PC-9 (cell line): ENCODE measurements around the gene CFAP77.

ENCODE experiments used
- EZH2 ChIP-seq: fragments of 200-600 bp; sonication (generic); IDR thresholded peaks from 2 replicates; pipeline ENCODE4 v1.8.0; 2017; ENCODE audit warnings: antibody characterized with exemption, low read depth
- TF ChIP-seq, protein P1 (sequence below): fragments of 200-600 bp; sonication (generic); conservative IDR thresholded peaks from 2 replicates; pipeline ENCODE4 v1.6.1; 2017; ENCODE audit warnings: mixed run types, antibody characterized with exemption, mild to moderate bottlenecking, moderate library complexity

DNA sequence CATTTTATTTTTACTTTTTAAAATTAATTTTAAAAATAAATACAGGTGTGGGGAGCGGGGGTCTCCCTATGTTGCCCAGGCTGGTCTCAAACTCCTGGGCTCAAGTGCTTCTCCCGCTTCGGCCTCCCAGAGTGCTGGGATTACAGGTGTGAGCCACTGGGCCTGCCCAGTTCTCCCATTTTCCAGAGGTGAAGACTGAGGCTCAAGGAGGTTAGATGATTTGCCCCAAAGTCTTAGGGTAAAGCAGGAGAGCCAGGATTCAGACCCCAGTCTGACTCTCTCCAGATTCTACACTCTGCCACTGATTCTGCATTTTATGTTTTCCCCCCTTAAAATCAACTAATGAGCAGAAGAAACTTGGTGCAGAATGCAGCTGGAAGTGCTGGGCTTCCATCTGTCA is 36.9 kb downstream of the CFAP77 start:
- TF ChIP-seq, protein P1, sequence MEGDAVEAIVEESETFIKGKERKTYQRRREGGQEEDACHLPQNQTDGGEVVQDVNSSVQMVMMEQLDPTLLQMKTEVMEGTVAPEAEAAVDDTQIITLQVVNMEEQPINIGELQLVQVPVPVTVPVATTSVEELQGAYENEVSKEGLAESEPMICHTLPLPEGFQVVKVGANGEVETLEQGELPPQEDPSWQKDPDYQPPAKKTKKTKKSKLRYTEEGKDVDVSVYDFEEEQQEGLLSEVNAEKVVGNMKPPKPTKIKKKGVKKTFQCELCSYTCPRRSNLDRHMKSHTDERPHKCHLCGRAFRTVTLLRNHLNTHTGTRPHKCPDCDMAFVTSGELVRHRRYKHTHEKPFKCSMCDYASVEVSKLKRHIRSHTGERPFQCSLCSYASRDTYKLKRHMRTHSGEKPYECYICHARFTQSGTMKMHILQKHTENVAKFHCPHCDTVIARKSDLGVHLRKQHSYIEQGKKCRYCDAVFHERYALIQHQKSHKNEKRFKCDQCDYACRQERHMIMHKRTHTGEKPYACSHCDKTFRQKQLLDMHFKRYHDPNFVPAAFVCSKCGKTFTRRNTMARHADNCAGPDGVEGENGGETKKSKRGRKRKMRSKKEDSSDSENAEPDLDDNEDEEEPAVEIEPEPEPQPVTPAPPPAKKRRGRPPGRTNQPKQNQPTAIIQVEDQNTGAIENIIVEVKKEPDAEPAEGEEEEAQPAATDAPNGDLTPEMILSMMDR, result no peak
- no peak for TF ChIP-seq EZH2
